Fibroblast of lung (primary cell): ENCODE data around the gene CFAP221. TPM values are rescaled to one million over a fixed set of nuclear protein-coding genes. Genes with fewer than 3 reads are reported as not detected.

Experiments used
- DNase-seq, 2 donors: peaks; one replicate each; pipeline versions ENCODE4 v3.0.0 to v3.0.0-alpha.2; 2010; ENCODE audit warnings: low read depth in 2 of 2
- H2AFZ ChIP-seq: 2 replicates; pipeline ENCODE4 v1.5.1; 2012; ENCODE audit warnings: low read length, control low read depth, inconsistent platforms
- H3K27ac ChIP-seq: 2 replicates; pipeline ENCODE4 v1.5.1; 2011; ENCODE audit warnings: low read length, control low read depth; ENCODE audit not compliant: insufficient read depth
- H3K27me3 ChIP-seq: 2 replicates; pipeline ENCODE4 v1.5.1; 2011; ENCODE audit warnings: mild to moderate bottlenecking, low read length; ENCODE audit not compliant: control insufficient read depth, insufficient read depth
- H3K36me3 ChIP-seq: 2 replicates; pipeline ENCODE4 v1.5.1; 2011; ENCODE audit warnings: low read length; ENCODE audit not compliant: control insufficient read depth, insufficient read depth
- H3K4me1 ChIP-seq: 2 replicates; pipeline ENCODE4 v1.5.1; 2011; ENCODE audit warnings: low read length; ENCODE audit not compliant: control insufficient read depth, insufficient read depth; ENCODE audit errors: extremely low read depth
- H3K4me2 ChIP-seq: 2 replicates; pipeline ENCODE4 v1.5.1; 2011; ENCODE audit warnings: low read length, control low read depth; ENCODE audit not compliant: insufficient read depth; ENCODE audit errors: extremely low read depth
- H3K4me3 ChIP-seq, 4 experiments: fragments of 200-600 bp in 1 of 4; sonication (generic) in 1 of 4; replicated peaks in 1 of 4; 2 replicates each; pipeline ENCODE4 v1.5.1; 2011 to 2016; ENCODE audit warnings: low read length in 4 of 4, low read depth in 3 of 4, mild to moderate bottlenecking in 3 of 4, control low read depth in 2 of 4, inconsistent platforms in 1 of 4, mixed read lengths in 1 of 4; ENCODE audit not compliant: insufficient read depth in 1 of 4; ENCODE audit errors: control extremely low read depth in 1 of 4
- H3K79me2 ChIP-seq: 2 replicates; pipeline ENCODE4 v1.5.1; 2012; ENCODE audit warnings: mild to moderate bottlenecking, low read length, inconsistent platforms; ENCODE audit not compliant: control insufficient read depth, insufficient read depth
- H3K9ac ChIP-seq: 2 replicates; pipeline ENCODE4 v1.5.1; 2011; ENCODE audit warnings: mild to moderate bottlenecking, low read length, control low read depth; ENCODE audit not compliant: insufficient read depth
- H3K9me3 ChIP-seq: 2 replicates; pipeline ENCODE4 v1.5.1; 2012; ENCODE audit warnings: low read depth, low read length; ENCODE audit not compliant: control insufficient read depth, insufficient read depth
- H4K20me1 ChIP-seq: 2 replicates; pipeline ENCODE4 v1.5.1; 2011; ENCODE audit warnings: low read length; ENCODE audit not compliant: control insufficient read depth, insufficient read depth; ENCODE audit errors: extremely low read depth
- CTCF ChIP-seq, 2 donors: IDR thresholded peaks in 1 of 2; conservative IDR thresholded peaks in 1 of 2; 1 replicate in 1 of 2; 2 replicates in 1 of 2; pipeline ENCODE4 v1.5.1; 2011 to 2012; ENCODE audit warnings: low read length in 2 of 2, control low read depth in 1 of 2, inconsistent platforms in 1 of 2, low read depth in 1 of 2, mild to moderate bottlenecking in 1 of 2
- EZH2 ChIP-seq: IDR thresholded peaks from 2 replicates; pipeline ENCODE4 v1.5.1; 2012; ENCODE audit warnings: low read length, control low read depth, mild to moderate bottlenecking; ENCODE audit errors: missing control alignments
- polyA plus RNA-seq, 2 donors: library from polyadenylated mRNA; depleted of rRNA in 1 of 2; stranded (reverse) in 1 of 2; unstranded in 1 of 2; fragments of >200 nt; gene quantifications; 2 replicates each; pipeline ENCODE4 v1.2.1, GENCODE V29; 2011 to 2012; ENCODE audit warnings: missing spikeins in 1 of 2
- total RNA-seq: library from RNA; depleted of rRNA; stranded (reverse); fragments of >200 nt; gene quantifications from 2 replicates; pipeline ENCODE4 v1.2.1, GENCODE V29; 2014

Gene CFAP221
- total and polyA plus RNA-seq, 2 donors (not counting 1 experiment from before 2014, with no cell fraction given), result 0.07 TPM; not detected in 1

GRCh38 chr2:119536707-119537106 lies 7.5 kb upstream of the CFAP221 start:
- Histone ChIP-seq H3K9ac (no peak overlapping the region), H2AFZ (no peak overlapping the region)

GRCh38 chr2:119537792-119538191 lies 6.5 kb upstream of the CFAP221 start:
- no peaks in the 10 kb centered on the region for H3K79me2 ChIP-seq
- no peak overlapping the region for H2AFZ ChIP-seq
- no peak overlapping the region for H3K4me2 ChIP-seq
- no peak overlapping the region for H3K27ac ChIP-seq
- no peaks in the 10 kb centered on the region for H4K20me1 ChIP-seq
- no peak for DNase-seq
- H3K27me3 ChIP-seq, result peaks cover 2% of the 10 kb centered on the region
- H3K9ac ChIP-seq, result no peak overlapping the region
- H3K4me3 ChIP-seq, result no peak overlapping the region
- TF ChIP-seq EZH2 (no peak), CTCF (conservative IDR thresholded peaks at IDR 0.05 in 1 of 2, IDR thresholded peaks at IDR 0.05 in 1 of 2; ENCODE audit: low read depth in 1 of 2, low read length in 2 of 2) (no peak)
- no peaks in the 10 kb centered on the region for H3K36me3 ChIP-seq
- H3K4me1 ChIP-seq, result no peaks in the 10 kb centered on the region
- no peaks in the 10 kb centered on the region for H3K9me3 ChIP-seq

More at GRCh38 chr2:119536707-119537106, 7.5 kb upstream of the CFAP221 start:
- no peak for DNase-seq
- H3K4me1 ChIP-seq, result no peaks in the 10 kb centered on the region
- H3K79me2 ChIP-seq, result no peaks in the 10 kb centered on the region
- H3K4me2 ChIP-seq, result no peak overlapping the region
- H3K27me3 ChIP-seq, result peaks cover 2% of the 10 kb centered on the region
- no peaks in the 10 kb centered on the region for H4K20me1 ChIP-seq
- no peak overlapping the region for H3K27ac ChIP-seq
- no peak overlapping the region for H3K4me3 ChIP-seq
- H3K36me3 ChIP-seq, result no peaks in the 10 kb centered on the region
- no peaks in the 10 kb centered on the region for H3K9me3 ChIP-seq
- TF ChIP-seq EZH2 (no peak), CTCF (conservative IDR thresholded peaks at IDR 0.05 in 1 of 2, IDR thresholded peaks at IDR 0.05 in 1 of 2; ENCODE audit: low read depth in 1 of 2, low read length in 2 of 2) (no peak)

GRCh38 chr2:119541476-119541875 lies 2.8 kb upstream of the CFAP221 start:
- Histone ChIP-seq H3K27me3 (peaks cover 12% of the 10 kb centered on the region), H3K4me1 (no peaks in the 10 kb centered on the region), H3K27ac (no peak overlapping the region), H3K9ac (no peak overlapping the region), H3K9me3 (no peaks in the 10 kb centered on the region), H3K79me2 (no peaks in the 10 kb centered on the region), H3K4me2 (no peak overlapping the region), H4K20me1 (no peaks in the 10 kb centered on the region), H2AFZ (no peak overlapping the region), H3K36me3 (no peaks in the 10 kb centered on the region), H3K4me3 (no peak overlapping the region)
- DNase-seq, result no peak
- TF ChIP-seq CTCF (conservative IDR thresholded peaks at IDR 0.05 in 1 of 2, IDR thresholded peaks at IDR 0.05 in 1 of 2; ENCODE audit: low read depth in 1 of 2, low read length in 2 of 2) (no peak), EZH2 (no peak)
